GF-D8 (cell line): ENCODE results near the gene FASN.
A peak's percentile ranks its signal among the peaks of the same experiment; 100 is the strongest.

Experiments used
- DNase-seq: peaks from one replicate; lab custom pipeline; 2025; lab: John Stamatoyannopoulos, UW

FASN gene

DNA sequence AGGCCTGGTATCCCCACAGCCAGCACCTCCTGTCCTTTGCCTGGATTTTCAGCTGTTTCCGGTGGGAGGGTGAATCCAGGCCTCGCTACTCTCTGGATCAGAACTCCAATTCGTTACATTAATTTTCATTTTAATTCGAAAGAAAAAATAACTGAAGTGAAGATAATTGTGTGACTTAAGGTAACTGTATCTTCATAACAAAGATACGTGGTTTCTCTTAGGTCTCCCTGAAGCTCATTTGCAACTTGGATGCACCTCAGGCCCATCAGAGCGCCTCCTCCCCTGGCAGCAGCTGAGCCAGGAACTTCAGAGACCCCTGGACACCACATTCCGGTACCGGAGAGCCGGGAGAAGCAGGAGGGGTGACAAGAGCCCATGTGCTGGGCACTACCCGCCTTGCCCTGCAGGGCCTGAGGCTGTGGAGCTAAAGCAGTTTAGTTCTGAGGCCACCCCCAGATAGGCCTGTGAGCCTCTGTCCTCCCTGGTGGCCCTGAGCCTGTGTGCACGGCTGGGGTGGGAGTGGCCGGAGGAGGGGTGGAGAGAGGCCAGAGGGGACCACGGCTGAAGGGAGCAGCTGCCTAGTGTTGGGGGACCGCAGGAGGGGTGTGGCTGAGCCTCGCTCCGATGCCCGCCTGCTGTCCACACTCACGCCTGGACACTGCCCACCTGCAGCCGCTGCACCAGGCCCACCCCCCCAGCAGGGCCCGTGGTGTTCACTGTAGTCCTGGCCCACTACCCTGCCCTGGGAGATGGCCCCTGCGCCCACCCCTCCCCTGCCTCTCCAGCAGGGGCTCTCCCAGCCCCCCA is 21.0 kb downstream of the FASN start:
- no peak for DNase-seq

DNA sequence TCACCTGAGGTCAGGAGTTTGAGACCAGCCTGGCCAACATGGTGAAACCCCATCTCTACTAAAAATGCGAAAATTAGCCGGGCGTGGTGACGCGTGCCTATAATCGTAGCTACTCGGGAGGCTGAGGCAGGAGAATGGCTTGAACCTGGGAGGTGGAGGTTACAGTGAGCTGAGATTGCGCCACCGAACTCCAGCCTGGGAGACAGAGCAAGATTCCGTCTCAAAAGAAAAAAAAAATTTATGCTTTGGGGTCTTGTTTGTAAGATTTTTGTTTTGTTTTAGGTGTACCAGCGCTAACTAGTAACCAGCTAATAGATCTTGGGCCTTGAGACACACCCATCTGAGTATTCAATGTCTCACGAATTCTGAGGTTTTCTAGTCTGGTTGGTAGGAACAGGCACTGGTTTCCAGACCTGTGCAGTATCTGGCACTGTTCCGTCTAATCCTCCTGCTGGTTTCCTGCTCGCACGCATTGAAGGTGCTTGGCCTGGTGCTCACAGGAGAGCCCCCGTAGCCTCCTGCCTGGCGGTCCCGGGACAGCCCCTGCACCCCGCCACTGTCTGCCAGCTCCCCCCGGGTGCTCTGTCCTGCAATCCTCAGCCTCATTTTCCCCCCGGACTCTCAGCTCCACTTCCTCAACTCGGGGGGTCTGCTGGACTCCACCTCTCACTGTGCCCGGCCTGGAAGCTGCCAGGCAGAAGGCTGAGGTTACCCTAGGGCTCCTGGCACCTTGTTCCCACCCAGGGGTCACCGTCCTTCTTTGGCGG is 21.8 kb downstream of the FASN start:
- no peak for DNase-seq

DNA sequence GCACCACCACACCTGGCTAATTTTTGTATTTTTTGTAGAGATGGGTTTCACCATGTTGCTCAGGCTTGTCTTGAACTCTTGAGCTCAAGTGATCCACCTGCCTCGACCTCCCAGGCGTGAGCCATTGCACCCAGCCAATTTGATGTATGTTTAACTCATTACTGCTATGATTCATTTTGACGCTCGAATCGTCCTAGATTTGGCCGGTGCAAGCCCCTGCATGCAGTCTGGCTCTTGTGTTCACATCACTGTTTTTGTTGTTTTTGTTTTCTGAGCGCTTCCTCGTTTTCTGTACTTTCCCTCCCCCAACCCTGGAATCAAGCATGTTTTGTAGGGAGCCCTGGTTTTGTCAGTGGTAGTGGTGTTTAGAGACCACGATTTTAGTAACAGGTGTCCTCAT is 24.6 kb downstream of the FASN start:
- no peak for DNase-seq

DNA sequence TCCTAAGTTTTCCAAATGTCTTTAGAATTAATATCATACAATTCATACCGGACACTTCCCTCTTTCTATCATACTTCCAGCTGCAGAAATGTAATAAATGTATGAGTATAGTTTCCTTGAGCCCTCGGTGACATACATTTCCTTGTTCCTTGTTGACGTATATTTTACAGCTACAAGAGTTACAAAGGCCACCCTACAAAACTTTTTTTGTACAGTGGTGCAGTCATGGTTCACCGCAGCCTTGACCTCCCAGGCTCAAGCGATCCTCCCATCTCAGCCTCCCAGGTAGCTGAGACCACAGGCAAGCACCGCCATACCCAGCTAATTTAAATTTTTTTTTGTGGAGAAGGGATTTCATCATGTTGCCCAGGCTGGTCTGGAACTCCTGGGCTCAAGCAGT is 25.2 kb downstream of the FASN start:
- no peak for DNase-seq

DNA sequence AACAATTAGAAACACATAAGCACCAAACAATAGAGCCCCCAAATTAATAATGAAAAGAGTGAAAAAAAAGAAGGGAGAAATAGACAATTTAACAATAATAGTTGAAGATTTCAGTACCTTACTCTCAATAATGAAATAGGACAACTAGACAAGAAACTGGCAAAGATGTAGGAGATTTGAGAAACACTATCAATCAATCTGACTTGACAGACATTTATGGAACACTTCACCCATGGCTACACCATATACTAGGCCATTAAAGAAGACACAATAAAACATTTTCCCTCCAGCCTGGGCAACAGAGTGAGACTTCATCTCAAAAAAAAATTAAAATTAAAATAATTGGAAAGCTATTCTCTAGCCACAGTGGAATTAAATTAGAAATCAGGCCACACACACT is 27.4 kb downstream of the FASN start:
- no peak for DNase-seq

DNA sequence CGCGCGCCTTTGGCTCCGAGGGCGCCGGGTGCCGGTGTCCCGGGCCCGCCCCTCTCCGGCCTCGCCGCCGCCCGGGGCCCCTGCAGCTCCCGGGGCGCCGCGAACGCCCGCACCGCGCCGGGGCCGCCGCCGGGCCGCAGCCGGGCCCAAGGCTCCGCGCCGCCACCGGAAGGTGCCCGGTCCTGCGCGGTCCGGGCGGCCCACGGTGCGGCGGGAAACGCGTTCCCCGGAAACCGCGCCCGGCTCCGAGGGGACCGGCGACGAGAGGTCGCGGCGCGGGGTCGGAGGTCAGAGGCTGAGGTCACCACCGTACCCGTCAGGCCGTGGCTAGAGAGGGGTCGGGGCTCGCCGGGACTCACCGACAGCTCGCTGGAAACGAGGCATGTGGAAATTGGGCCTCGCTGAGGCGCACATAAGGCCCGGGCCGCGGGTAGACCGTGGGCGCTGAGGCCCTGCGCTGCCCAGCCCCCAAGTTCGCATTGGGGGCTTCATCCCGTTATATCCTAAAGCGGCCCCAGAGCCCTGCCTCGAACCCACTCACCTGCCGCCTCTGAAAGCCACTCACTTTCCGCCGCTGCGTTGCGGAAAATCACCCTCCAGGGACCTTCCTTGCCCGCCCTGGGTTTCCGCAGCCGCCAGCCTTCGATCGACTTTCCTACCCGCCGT is 32.3 kb downstream of the FASN start, which contains the start of gene DUS1L:
DUS1L (minus strand) TSS at position 167 of the 666 bp plus-strand sequence. CDS start 745 bp downstream, outside the sequence.
- peak; percentile 10 for DNase-seq

DNA sequence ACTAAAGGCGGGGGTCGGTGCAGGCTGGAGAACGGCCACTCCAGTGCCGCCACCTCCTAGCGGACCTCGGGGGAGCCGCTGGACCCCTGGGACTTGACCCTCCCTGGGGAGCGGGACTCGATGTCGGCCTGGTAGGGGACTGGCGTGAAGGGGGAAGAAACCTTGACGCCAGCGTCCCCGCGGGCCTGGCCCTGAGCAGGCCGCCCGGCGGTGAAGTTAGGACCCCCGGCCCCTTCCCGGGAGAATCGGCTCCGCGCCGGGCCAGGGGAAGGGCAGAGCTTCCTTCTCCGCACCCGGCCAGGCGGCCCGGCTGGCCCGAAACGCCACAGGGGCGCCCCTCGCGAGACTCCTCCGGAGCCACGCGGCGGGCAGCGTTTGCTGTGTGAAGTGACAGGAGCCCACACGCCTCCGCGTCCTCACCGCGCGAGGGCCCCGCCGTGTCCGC is 32.8 kb downstream of the FASN start:
- DNase-seq: no peak

DNA sequence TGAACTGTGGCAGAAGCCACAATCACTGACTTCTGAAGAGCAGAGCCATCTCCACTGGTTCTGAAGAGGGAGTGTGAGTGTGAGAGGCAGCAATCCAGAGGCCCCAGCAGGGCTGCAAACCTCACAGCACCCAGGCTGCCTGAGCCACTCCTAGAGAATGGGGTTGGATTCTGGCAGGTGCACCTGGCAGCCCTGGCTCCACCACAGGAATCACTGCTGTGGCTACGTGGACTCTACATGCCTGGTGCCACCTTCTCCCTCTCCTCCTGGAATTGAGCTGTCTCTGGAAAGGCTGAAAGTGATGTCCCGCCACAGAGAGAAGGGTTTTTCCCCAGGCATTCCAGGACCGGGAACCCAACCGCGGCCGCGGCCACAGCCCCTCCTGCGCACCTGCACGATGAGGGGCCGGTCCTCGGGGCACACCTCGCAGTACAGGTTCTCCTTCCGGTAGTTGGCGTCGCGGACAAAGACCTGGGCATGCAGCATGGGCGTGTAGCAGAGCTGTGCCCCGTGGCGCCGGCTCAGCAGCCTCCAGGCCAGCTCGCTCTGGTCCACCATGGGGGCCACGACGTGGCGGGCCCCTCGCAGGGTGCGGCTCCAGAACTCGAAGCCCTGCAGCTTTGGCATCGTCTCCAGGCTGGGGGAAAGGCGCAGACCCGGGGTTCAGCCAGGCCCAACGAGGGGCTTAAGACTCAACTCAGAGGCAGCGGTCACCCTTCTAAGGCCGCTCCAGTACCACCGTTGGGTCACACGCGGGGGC is 33.4 kb downstream of the FASN start:
- no peak for DNase-seq

DNA sequence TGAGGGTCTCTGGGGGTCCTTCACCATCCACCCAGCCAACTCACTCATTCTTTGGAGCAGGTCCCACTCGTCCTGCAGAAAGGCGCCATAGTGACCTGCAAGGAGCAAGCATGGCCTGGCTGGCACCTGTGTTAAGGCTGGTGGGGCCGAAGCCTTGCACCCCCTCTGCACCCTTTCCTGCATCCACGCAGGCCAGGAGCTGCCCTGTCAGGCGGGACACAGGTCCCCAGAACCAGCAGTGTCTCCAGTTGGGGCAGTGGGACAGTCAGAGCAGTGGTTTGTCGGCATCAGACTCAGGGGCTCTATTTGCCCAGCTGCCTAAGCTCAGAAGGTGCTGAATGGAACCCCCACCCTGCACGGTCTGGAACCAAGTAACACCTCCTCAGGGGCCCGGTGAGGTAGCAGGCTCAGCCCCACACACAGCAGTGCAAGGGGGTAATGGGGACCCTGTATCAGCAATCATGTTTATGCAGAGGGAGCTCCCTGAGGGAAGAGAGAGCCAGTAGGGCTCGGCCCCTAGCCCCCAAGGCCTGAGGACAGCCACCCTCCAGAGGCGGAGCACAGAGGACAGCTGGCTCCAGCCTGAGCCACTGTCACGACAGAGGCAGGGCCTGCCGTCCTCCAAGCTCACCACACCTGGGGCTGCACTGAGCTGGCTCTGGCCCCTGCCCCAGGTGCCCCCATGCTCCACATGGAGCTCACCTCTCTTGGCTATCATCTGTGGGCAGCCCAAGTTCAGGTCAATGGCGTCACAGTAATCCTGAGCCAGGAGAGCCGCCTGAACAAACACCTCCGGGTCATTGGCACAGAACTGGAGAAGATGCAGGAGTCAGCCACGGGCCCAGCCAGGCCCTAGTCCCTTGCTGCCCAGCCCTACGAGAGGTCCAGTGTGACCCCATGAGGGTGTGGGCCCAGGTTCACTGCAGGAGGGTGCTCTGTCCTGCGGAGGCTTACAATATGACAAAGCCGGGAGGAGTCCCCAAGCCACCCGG is 34.3 kb downstream of the FASN start:
- no peak for DNase-seq

DNA sequence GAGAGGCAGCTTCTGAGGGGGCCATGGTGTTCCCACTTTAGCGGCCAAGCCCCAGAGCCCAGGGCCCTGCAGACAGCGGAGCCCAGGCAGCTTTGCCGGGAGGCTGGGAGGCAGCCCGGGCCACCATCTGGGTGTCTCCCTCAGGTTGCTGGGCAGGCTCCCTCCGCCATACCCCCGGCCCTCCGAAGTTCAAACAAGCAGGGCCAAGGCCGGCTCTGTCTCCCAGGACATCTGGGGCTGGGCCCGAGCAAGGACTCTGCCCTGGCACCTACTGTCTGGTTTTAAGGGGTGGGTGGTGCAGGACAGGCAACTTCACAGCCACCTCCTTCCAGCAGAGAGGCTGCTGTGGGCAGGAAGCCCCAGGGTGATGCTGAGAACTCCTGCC is 35.1 kb downstream of the FASN start:
- no peak for DNase-seq

DNA sequence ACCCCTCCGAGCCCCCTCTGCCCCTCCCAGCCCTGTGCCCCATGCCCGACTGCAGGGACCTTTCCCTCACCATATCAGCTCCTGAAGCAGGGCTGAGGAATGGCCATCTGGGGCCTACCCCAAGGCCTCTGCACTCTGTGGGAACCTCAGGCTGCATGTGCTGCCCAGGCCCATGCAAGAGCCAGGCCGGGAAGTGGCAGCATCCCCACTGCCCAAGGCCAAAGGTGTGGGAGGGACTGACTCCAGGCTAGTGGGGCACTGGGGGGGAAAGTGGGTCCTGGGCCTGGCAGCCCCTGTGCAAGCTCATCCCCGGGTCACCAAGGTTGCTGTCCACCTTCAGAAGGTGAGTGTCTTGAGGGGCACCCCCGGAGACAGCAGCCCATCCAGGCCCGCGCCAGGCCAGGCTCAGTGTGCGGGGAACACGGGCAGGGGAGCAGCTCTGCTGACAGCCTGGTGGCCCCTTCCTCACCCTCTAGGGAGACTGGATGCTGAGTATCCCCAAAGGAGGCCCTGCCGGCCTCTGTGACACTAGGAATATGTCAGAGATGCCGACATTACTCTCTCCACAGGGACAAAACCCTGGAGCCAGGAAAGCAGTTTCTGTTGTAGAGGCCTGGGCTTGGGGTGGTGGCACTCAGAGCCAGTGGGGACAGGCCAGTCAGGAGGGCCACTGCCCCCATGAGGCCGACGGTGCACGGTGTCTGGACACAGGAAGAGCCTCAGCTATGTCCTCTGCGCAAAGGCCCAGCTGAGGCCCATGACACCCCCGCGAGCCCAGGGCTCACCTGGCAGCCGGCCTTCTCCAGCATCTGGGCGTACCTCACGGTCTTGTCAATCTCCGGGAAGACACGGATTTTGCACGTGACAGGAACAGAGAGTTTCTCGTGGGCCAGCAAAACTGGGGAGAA is 35.7 kb downstream of the FASN start:
- no peak for DNase-seq

DNA sequence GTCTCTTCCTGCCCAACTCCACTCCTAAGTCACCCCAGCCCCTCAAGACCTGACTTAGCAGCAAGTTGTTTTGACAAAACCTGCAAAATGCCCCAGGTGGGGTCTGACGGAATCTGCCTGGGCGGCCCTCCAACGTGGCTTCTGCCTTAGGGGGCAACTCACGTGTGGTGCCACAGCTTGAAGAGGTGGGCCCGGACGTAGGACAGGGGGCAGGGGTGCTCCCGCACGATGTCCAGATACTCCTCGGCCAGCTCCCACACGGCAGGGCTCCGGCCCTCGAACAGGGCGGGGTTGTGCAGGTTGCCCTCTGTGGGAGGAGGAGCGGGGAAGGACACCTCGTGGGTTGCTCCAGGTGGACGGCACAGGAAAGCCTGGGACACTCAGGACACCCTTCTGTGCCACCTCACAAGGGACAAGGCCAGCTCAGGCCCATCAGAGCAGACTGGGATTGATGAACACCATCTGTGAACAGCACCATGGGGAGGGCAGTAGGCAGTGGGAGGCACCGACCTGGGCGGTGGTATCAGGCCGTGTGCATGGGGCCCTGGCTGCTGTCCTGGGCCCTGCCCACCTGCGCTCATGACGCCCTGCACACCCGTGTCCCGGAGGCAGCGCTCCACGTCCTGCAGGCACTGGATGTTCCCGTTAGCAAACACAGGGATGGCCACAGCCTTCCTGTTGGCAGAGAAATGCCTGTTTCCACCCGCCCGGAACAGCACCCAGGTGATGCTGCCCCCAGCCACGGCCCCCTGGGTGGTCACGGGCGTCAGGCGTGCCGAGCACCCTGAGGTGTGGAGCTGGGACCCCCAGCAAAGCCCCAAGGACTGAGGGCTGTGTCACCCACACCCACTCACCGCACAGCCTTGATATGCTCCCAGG is 36.8 kb downstream of the FASN start:
- DNase-seq: no peak

DNA sequence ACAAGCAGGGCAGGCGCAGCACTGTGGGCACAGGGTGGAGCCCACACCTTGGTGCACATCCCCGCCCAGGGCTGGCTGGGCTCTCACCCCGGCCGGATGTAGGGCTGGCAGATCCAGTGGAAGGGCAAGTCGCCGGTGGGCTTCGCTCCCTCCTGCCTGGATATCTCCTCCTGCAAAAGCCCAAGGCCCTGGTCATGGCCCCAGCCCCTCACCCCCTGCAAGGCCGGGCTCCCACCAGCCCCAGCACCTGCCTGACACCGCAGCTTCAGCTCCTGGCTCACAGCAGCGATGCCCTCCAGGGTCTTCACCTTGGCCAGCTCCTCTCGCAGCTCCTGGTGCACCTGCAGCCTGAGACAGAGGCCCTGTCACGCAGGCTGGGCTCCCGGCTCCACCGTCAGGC is 37.4 kb downstream of the FASN start:
- DNase-seq: no peak

DNA sequence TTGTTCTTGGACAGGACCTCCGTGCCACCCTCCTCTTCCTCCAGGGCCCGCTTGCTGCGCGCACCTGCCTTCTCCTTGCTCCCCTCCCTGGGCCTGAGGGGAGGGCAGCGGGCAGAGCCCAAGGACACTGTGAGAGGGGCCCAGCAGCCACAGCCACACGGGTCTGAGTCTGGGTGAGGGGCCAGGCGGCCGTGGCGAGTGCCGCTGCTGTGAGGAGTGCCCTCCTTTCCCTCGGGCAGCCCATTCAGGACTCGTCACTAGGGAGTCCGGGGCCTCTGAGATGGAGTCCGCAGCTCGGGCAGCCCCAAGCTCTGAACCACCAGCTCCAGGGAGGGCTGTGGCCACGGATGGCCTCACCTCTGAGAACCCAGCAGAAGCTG is 38.0 kb downstream of the FASN start:
- no peak for DNase-seq

DNA sequence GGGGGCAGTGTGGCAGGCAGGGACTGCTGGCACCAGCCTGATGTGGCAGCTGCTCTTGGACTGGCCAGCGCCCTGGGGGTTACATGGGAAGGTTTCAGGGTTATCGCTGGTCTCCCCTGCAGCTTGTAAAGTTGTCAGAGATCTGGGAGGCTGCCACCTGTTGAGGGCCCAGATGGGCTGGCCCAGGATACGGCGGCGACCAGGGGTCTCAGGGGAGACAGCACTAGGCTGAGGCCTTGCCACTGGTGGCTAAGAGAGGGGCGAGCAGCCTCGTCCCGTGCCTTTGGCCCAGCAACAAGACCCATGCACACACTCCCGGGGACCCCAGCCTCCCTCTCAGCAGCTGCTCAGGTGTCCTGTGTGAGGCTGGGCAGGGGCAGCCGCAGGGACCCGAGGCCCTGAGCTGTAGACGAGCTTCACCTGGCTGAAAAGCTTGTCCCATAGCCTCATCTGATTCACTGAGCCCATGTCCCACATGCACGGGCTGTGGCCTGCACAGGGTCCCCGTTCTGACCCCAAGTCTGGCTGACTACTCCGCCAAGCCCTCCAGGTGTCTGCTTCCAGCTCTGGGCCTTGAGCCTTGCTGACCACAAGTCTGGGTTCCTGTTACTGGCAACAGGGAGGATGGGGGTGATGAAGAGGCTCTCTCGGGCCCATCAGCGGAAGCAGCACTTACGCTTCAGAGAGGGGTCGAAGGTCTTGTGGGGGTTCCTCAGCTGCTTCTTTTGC is 38.6 kb downstream of the FASN start:
- DNase-seq: no peak

DNA sequence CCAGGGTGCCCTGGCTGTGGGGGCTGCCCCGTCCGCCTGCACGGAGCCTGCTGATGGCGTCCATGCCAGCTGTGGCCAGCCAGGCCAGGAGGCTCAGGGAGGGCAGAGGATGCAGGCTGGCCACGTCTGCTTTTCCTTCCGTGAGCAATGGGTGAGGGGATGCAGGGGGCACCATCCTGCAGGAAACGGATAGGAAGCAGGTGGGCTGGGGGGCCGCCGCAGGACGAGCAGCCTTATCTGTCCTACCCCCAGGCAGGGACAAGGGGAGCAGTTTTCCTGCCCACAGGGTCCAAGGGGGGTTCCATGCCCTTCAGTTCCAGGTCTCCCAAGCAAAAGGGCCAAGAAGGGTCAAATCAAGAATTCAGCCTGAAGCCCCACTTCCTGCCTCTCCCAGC is 39.2 kb downstream of the FASN start:
- DNase-seq: no peak

DNA sequence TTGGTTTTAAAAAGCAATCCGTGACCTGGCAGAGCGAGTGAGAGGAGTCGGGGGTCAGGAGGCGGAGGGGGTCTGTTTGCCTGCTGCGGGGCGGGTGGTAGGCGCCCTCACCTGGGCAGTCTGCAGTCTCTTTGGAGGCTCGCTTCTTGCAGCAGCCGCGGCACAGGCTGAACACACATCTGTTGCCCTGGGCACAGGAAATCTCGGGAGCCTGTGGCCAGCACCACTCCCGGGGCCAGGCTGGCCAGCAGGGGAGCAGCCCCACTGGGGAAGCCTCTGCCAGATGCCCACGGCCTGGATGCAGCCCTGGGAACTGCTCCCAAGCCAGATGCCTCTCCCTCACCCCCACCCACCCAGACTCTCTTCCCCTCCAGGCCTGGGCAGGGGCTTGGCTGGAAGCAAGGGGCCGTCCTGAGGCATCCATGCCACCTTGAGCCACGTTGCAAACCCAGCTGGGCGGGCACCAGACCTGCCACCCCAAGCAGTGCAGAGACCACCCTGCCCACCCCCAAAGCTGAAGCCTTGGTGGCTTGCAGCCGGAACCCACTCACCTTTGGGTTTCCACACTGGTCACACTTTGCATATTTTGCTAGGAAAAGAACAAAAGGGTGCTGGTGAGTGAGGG is 39.7 kb downstream of the FASN start:
- DNase-seq: no peak
